Measurements from ENCODE around the gene UHRF1.

GRCh38 chr19:4983346-4984105 is 74.2 kb downstream of the UHRF1 start:
- TF ChIP-seq EHMT2 (IDR thresholded peaks at IDR 0.05; ENCODE audit: borderline replicate concordance, low read depth, low read length) (no peak), BRF2 (CRISPR knock-in tag; IDR thresholded peaks at IDR 0.05) (no peak), RXRA (CRISPR knock-in tag; IDR thresholded peaks at IDR 0.05) (no peak), JUNB (CRISPR knock-in tag; IDR thresholded peaks at IDR 0.05; ENCODE audit: borderline replicate concordance) (no peak), SMC3 (IDR thresholded peaks at IDR 0.05; ENCODE audit: low read length) (no peak), KLF13 (CRISPR knock-in tag; IDR thresholded peaks at IDR 0.05) (no peak), EP300 (IDR thresholded peaks at IDR 0.05; ENCODE audit: low read depth in 2 of 2, low read length in 2 of 2) (no peak), EP300 (CRISPR knock-in tag; IDR thresholded peaks at IDR 0.05; ENCODE audit: borderline replicate concordance) (no peak), ESRRA (CRISPR knock-in tag; IDR thresholded peaks at IDR 0.05; ENCODE audit: low read depth) (no peak), GPBP1L1 (CRISPR knock-in tag; IDR thresholded peaks at IDR 0.05) (no peak), ZNF546 (CRISPR knock-in tag; conservative IDR thresholded peaks at IDR 0.05) (no peak)
- TF ChIP-seq, protein P1, sequence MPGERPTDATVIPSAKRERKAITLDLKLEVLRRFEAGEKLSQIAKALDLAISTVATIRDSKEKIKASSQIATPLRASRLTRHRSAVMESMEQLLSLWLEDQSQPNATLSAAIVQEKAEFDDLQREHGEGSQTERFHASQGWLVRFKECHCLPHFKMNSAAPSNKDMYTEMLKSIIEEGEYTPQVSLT (CRISPR knock-in tag; IDR thresholded peaks at IDR 0.05; ENCODE audit: borderline replicate concordance, low read depth), result no peak
- TF ChIP-seq, protein P2, sequence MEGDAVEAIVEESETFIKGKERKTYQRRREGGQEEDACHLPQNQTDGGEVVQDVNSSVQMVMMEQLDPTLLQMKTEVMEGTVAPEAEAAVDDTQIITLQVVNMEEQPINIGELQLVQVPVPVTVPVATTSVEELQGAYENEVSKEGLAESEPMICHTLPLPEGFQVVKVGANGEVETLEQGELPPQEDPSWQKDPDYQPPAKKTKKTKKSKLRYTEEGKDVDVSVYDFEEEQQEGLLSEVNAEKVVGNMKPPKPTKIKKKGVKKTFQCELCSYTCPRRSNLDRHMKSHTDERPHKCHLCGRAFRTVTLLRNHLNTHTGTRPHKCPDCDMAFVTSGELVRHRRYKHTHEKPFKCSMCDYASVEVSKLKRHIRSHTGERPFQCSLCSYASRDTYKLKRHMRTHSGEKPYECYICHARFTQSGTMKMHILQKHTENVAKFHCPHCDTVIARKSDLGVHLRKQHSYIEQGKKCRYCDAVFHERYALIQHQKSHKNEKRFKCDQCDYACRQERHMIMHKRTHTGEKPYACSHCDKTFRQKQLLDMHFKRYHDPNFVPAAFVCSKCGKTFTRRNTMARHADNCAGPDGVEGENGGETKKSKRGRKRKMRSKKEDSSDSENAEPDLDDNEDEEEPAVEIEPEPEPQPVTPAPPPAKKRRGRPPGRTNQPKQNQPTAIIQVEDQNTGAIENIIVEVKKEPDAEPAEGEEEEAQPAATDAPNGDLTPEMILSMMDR (CRISPR knock-in tag; IDR thresholded peaks at IDR 0.05), result no peak
- TF ChIP-seq, protein P3, sequence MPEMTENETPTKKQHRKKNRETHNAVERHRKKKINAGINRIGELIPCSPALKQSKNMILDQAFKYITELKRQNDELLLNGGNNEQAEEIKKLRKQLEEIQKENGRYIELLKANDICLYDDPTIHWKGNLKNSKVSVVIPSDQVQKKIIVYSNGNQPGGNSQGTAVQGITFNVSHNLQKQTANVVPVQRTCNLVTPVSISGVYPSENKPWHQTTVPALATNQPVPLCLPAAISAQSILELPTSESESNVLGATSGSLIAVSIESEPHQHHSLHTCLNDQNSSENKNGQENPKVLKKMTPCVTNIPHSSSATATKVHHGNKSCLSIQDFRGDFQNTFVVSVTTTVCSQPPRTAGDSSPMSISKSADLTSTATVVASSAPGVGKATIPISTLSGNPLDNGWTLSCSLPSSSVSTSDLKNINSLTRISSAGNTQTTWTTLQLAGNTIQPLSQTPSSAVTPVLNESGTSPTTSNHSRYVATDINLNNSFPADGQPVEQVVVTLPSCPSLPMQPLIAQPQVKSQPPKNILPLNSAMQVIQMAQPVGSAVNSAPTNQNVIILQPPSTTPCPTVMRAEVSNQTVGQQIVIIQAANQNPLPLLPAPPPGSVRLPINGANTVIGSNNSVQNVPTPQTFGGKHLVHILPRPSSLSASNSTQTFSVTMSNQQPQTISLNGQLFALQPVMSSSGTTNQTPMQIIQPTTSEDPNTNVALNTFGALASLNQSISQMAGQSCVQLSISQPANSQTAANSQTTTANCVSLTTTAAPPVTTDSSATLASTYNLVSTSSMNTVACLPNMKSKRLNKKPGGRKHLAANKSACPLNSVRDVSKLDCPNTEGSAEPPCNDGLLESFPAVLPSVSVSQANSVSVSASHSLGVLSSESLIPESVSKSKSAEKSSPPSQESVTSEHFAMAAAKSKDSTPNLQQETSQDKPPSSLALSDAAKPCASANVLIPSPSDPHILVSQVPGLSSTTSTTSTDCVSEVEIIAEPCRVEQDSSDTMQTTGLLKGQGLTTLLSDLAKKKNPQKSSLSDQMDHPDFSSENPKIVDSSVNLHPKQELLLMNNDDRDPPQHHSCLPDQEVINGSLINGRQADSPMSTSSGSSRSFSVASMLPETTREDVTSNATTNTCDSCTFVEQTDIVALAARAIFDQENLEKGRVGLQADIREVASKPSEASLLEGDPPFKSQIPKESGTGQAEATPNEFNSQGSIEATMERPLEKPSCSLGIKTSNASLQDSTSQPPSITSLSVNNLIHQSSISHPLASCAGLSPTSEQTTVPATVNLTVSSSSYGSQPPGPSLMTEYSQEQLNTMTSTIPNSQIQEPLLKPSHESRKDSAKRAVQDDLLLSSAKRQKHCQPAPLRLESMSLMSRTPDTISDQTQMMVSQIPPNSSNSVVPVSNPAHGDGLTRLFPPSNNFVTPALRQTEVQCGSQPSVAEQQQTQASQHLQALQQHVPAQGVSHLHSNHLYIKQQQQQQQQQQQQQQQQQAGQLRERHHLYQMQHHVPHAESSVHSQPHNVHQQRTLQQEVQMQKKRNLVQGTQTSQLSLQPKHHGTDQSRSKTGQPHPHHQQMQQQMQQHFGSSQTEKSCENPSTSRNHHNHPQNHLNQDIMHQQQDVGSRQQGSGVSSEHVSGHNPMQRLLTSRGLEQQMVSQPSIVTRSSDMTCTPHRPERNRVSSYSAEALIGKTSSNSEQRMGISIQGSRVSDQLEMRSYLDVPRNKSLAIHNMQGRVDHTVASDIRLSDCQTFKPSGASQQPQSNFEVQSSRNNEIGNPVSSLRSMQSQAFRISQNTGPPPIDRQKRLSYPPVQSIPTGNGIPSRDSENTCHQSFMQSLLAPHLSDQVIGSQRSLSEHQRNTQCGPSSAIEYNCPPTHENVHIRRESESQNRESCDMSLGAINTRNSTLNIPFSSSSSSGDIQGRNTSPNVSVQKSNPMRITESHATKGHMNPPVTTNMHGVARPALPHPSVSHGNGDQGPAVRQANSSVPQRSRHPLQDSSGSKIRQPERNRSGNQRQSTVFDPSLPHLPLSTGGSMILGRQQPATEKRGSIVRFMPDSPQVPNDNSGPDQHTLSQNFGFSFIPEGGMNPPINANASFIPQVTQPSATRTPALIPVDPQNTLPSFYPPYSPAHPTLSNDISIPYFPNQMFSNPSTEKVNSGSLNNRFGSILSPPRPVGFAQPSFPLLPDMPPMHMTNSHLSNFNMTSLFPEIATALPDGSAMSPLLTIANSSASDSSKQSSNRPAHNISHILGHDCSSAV (CRISPR knock-in tag; IDR thresholded peaks at IDR 0.05; ENCODE audit: borderline replicate concordance), result no peak
